Natural killer cell (primary cell): ENCODE measurements around the gene KCTD20. TPM values are rescaled to one million over a fixed set of nuclear protein-coding genes. Genes with fewer than 3 reads are reported as not detected.
"Not testable (repeated sequence)": the region's sequence is repeated elsewhere in the genome, so short reads cannot be mapped to it uniquely, and the experiment has no call there.

Experiments
- ATAC-seq, 3 donors: fragments of 150-1000 bp in 2 of 3; fragments of 200-7000 bp in 1 of 3; cut with Tn5 transposase; 1 replicate in 1 of 3; 2 replicates in 2 of 3; pipeline ENCODE4 v1.10.0; 2021; ENCODE audit warnings: mild to moderate bottlenecking in 2 of 3, moderate library complexity in 2 of 3
- DNase-seq, 2 donors: peaks; one replicate each; pipeline versions ENCODE4 v3.0.0 to v3.0.0-alpha.2; 2013 to 2021; ENCODE audit warnings: mixed read lengths in 1 of 2
- H3K27ac ChIP-seq: one replicate; pipeline ENCODE4 v1.5.1; 2013; ENCODE audit warnings: mild to moderate bottlenecking, low read length
- H3K27me3 ChIP-seq: one replicate; pipeline ENCODE4 v1.6.1; 2013; ENCODE audit warnings: low read length; ENCODE audit not compliant: control insufficient read depth, insufficient read depth
- H3K36me3 ChIP-seq: one replicate; pipeline ENCODE4 v1.6.1; 2013; ENCODE audit warnings: low read length; ENCODE audit not compliant: control insufficient read depth, insufficient read depth
- H3K4me1 ChIP-seq: one replicate; pipeline ENCODE4 v1.6.1; 2013; ENCODE audit warnings: low read length; ENCODE audit not compliant: control insufficient read depth, insufficient read depth
- H3K4me3 ChIP-seq: one replicate; pipeline ENCODE4 v1.5.1; 2013; ENCODE audit warnings: low read length
- H3K9me3 ChIP-seq: one replicate; pipeline ENCODE4 v1.6.1; 2013; ENCODE audit warnings: low read length; ENCODE audit not compliant: control insufficient read depth, insufficient read depth
- H3K27ac Mint-ChIP-seq, 2 donors: one replicate each; pipeline ENCODE4 v1.8.0; 2022; ENCODE audit warnings: mild to moderate bottlenecking in 2 of 2, mixed read lengths in 2 of 2, moderate library complexity in 1 of 2
- H3K27me3 Mint-ChIP-seq, 2 donors: one replicate each; pipeline ENCODE4 v1.8.0; 2022; ENCODE audit warnings: low read depth in 2 of 2, mixed read lengths in 2 of 2
- H3K36me3 Mint-ChIP-seq: one replicate; pipeline ENCODE4 v1.8.0; 2022; ENCODE audit warnings: mixed read lengths
- H3K4me1 Mint-ChIP-seq, 2 donors: one replicate each; pipeline ENCODE4 v1.8.0; 2022; ENCODE audit warnings: mixed read lengths in 2 of 2
- H3K4me3 Mint-ChIP-seq: one replicate; pipeline ENCODE4 v1.8.0; 2022; ENCODE audit warnings: mild to moderate bottlenecking, moderate library complexity, mixed read lengths
- H3K9me3 Mint-ChIP-seq, 2 donors: one replicate each; pipeline ENCODE4 v1.8.0; 2022; ENCODE audit warnings: mixed read lengths in 2 of 2
- CTCF ChIP-seq: fragments of 200-600 bp; IDR thresholded peaks from one replicate; pipeline ENCODE4 v1.8.0; 2022; ENCODE audit warnings: antibody characterized with exemption
- WGBS: methylation state at CpG from one replicate; pipeline ENCODE4 v1.1.7; 2013; ENCODE audit warnings: missing lambda C conversion rate; ENCODE audit not compliant: insufficient coverage; 5-methylcytosine and 5-hydroxymethylcytosine counted together
- intact Hi-C: fragments of 100-400 bp; cut with micrococcal nuclease; formaldehyde crosslinking; loops from one replicate; pipeline ENCODE4 v1.14.2; 2022
- total RNA-seq, 4 donors: library from RNA; stranded (reverse); fragments of 120-200 nt in 1 of 4; gene quantifications; one replicate each; pipeline versions ENCODE4 v1.2.3 to v1.2.4, GENCODE V29; 2013 to 2022

Gene KCTD20
- total RNA-seq, 3 donors from 2014 or later (not counting 1 experiment from before 2014, with no cell fraction given) = 37.7 to 43.5 (median 43.2) TPM

DNA sequence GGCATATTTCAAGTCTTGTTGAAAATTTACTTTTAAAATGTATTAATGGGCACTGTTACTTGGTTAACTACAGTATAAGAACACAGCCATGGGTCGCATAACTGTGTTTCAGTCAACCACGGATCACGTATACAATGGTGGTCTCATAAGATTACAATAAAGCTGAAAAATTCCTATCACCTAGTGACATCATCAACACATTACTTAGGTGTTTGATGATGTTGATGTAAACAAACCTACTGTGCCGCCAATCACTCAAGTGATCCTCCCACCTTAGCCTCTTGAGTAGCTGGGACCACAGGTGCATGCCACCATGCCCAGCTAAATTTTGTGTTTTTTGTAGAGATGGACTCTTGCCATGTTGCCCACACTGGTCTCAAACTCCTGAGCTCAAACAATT lies 38.6 kb upstream of the KCTD20 start:
- Histone ChIP-seq H3K27me3 (no peaks in the 10 kb centered on the region), H3K4me3 (no peak overlapping the region), H3K36me3 (no peaks in the 10 kb centered on the region), H3K4me1 (no peaks in the 10 kb centered on the region), H3K27ac (no peak overlapping the region), H3K9me3 (no peaks in the 10 kb centered on the region)
- WGBS = 92% methylated on average over 4 of the region's 4 CpGs
- no peak for TF ChIP-seq CTCF
- Mint-ChIP-seq H3K4me3 (no peak overlapping the region), H3K9me3 (no peaks in the 10 kb centered on the region), H3K4me1 (no peaks in the 10 kb centered on the region), H3K27me3 (peaks cover 12 to 15% of the 10 kb centered on the region in 2 donors), H3K36me3 (no peaks in the 10 kb centered on the region), H3K27ac (no peak overlapping the region)
- DNase-seq (no peak), ATAC-seq (no peak)
- intact Hi-C loops = no loop called here

- H3K9me3 Mint-ChIP-seq, H3K4me1 ChIP-seq, H3K4me1 Mint-ChIP-seq, H3K4me3 ChIP-seq, H3K36me3 ChIP-seq, H3K9me3 ChIP-seq, ATAC-seq, H3K36me3 Mint-ChIP-seq, H3K4me3 Mint-ChIP-seq, DNase-seq, H3K27me3 ChIP-seq, H3K27ac ChIP-seq, H3K27ac Mint-ChIP-seq, intact Hi-C loops: not testable (repeated sequence)
- 80% methylated on average over 5 of the region's 5 CpGs for whole genome bisulfite sequencing
- peaks cover 22 to 26% of the 10 kb centered on the region in 2 donors for H3K27me3 Mint-ChIP-seq
Measured at GRCh38 chr6:36409718-36410117, 33.1 kb upstream of the KCTD20 start.

GRCh38 chr6:36413489-36414480 lies 29.0 kb upstream of the KCTD20 start:
- Mint-ChIP-seq H3K4me3 (no peak overlapping the region), H3K9me3 (peaks cover 3% of the 10 kb centered on the region in 2 donors), H3K27me3 (peaks cover 19 to 31% of the 10 kb centered on the region in 2 donors), H3K36me3 (peaks cover 8% of the 10 kb centered on the region), H3K4me1 (no peaks in the 10 kb centered on the region), H3K27ac (no peak overlapping the region)
- Histone ChIP-seq H3K36me3 (no peaks in the 10 kb centered on the region), H3K4me3 (no peak overlapping the region), H3K4me1 (no peaks in the 10 kb centered on the region), H3K27ac (no peak overlapping the region), H3K27me3 (no peaks in the 10 kb centered on the region), H3K9me3 (no peaks in the 10 kb centered on the region)
- TF ChIP-seq CTCF = no peak
- no peak for DNase-seq
- intact Hi-C loops = no loop called here
- 96% methylated on average over 3 of the region's 4 CpGs for WGBS
- ATAC-seq = no peak

GRCh38 chr6:36414481-36414880 lies 28.3 kb upstream of the KCTD20 start:
- Histone ChIP-seq H3K36me3 (no peaks in the 10 kb centered on the region), H3K27ac (no peak overlapping the region), H3K4me3 (no peak overlapping the region), H3K27me3 (no peaks in the 10 kb centered on the region), H3K9me3 (no peaks in the 10 kb centered on the region), H3K4me1 (no peaks in the 10 kb centered on the region)
- no peak for TF ChIP-seq CTCF
- Mint-ChIP-seq H3K36me3 (peaks cover 8% of the 10 kb centered on the region), H3K27ac (no peak overlapping the region), H3K9me3 (peaks cover 3% of the 10 kb centered on the region in 2 donors), H3K4me3 (no peak overlapping the region), H3K27me3 (peaks cover 14 to 24% of the 10 kb centered on the region in 2 donors), H3K4me1 (no peaks in the 10 kb centered on the region)
- 100% methylated on average over 1 of the region's 1 CpG for WGBS
- intact Hi-C loops = no loop called here
- ATAC-seq (no peak), DNase-seq (no peak)
